ENCODE results near the gene TREX2.

GRCh38 chrX:153470411-153471363, 24.8 kb upstream of the TREX2 start, which contains the start of gene HAUS7:
- TF ChIP-seq CTCF (IDR thresholded peaks at IDR 0.05) (peak; percentile 35 to 66 (median 64)), POLR2A (IDR thresholded peaks at IDR 0.05) (no peak)

Data from Peyer's patch (tissue), 4 donors.